HepG2 (cell line): ENCODE results near the gene DUS1L. TPM values are rescaled to one million over a fixed set of nuclear protein-coding genes. Genes with fewer than 3 reads are reported as not detected.

ENCODE experiments used
- ATF3 ChIP-seq: sonication (generic); formaldehyde crosslinking; IDR thresholded peaks from 2 replicates; pipeline ENCODE4 v1.4.0; 2020; ENCODE audit warnings: missing genetic modification reagents
- GPBP1L1 ChIP-seq: sonication (generic); formaldehyde crosslinking; IDR thresholded peaks from 2 replicates; pipeline ENCODE4 v1.5.0; 2020; ENCODE audit warnings: mild to moderate bottlenecking, missing genetic modification reagents
- KIAA2018 ChIP-seq: sonication (generic); formaldehyde crosslinking; IDR thresholded peaks from 2 replicates; pipeline ENCODE4 v1.5.0; 2020; ENCODE audit warnings: mild to moderate bottlenecking, missing genetic modification reagents, borderline replicate concordance
- KLF13 ChIP-seq: sonication (generic); formaldehyde crosslinking; IDR thresholded peaks from 2 replicates; pipeline ENCODE4 v1.4.0; 2020; ENCODE audit warnings: mild to moderate bottlenecking, missing genetic modification reagents
- MAF1 ChIP-seq: sonication (generic); formaldehyde crosslinking; IDR thresholded peaks from 2 replicates; pipeline ENCODE4 v1.5.0; 2020; ENCODE audit warnings: missing genetic modification reagents, borderline replicate concordance
- MED8 ChIP-seq: sonication (generic); formaldehyde crosslinking; IDR thresholded peaks from 2 replicates; pipeline ENCODE4 v1.8.1; 2023; ENCODE audit warnings: mild to moderate bottlenecking, missing genetic modification reagents; ENCODE audit not compliant: insufficient replicate concordance
- NONO ChIP-seq, 2 experiments: fragments of 450-650 bp in 1 of 2; sonication (generic) in 1 of 2; formaldehyde crosslinking in 1 of 2; IDR thresholded peaks in 1 of 2; conservative IDR thresholded peaks in 1 of 2; 2 replicates each; pipeline versions ENCODE4 v1.6.1 to v1.8.0; 2017 to 2022; ENCODE audit warnings: mild to moderate bottlenecking in 1 of 2, missing genetic modification reagents in 1 of 2, moderate library complexity in 1 of 2
- ONECUT2 ChIP-seq: sonication (generic); formaldehyde crosslinking; IDR thresholded peaks from 2 replicates; pipeline ENCODE4 v1.4.0; 2020; ENCODE audit warnings: missing genetic modification reagents
- STAT6 ChIP-seq: sonication (generic); formaldehyde crosslinking; IDR thresholded peaks from 2 replicates; pipeline ENCODE4 v1.4.0; 2020; ENCODE audit warnings: missing genetic modification reagents, mild to moderate bottlenecking, borderline replicate concordance
- YY1 ChIP-seq: IDR thresholded peaks from 2 replicates; pipeline ENCODE4 v1.6.1; 2011; ENCODE audit warnings: low read length, low read depth, moderate library complexity, mild to moderate bottlenecking; ENCODE audit not compliant: insufficient read depth, insufficient replicate concordance
- ZNF136 ChIP-seq: sonication (generic); formaldehyde crosslinking; IDR thresholded peaks from 2 replicates; pipeline ENCODE4 v1.8.1; 2022; ENCODE audit warnings: low read depth, mild to moderate bottlenecking, moderate library complexity, missing genetic modification reagents
- ZNF225 ChIP-seq: sonication (generic); formaldehyde crosslinking; IDR thresholded peaks from 2 replicates; pipeline ENCODE4 v1.4.0; 2020; ENCODE audit warnings: mild to moderate bottlenecking, missing genetic modification reagents
- ZNF354B ChIP-seq: sonication (generic); formaldehyde crosslinking; IDR thresholded peaks from 2 replicates; pipeline ENCODE4 v1.8.0; 2022; ENCODE audit warnings: mild to moderate bottlenecking, missing genetic modification reagents
- ZNF678 ChIP-seq: sonication (generic); formaldehyde crosslinking; IDR thresholded peaks from 2 replicates; pipeline ENCODE4 v1.4.0; 2020; ENCODE audit warnings: mild to moderate bottlenecking, missing genetic modification reagents
- ZNF709 ChIP-seq: sonication (generic); formaldehyde crosslinking; IDR thresholded peaks from 2 replicates; pipeline ENCODE4 v1.5.0; 2020; ENCODE audit warnings: mild to moderate bottlenecking, missing genetic modification reagents
- polyA plus RNA-seq, 8 experiments: library from polyadenylated mRNA; depleted of rRNA in 3 of 8; stranded (reverse) in 7 of 8; unstranded in 1 of 8; fragments of >200 nt; fragmentation: Illumina TruSeq in 4 of 8; extraction: Trizol in 4 of 8; gene quantifications; 2 replicates each; pipeline versions ENCODE4 v1.2.1 to v1.2.3, GENCODE V29; 2011 to 2016; ENCODE audit warnings: low read depth in 4 of 8, missing spikeins in 1 of 8, mixed read lengths in 1 of 8; ENCODE audit not compliant: insufficient read depth in 1 of 8
- total RNA-seq, 5 experiments: library from RNA; depleted of rRNA; stranded (reverse); fragments of >200 nt; fragmentation: Illumina TruSeq; extraction: Trizol; gene quantifications; 2 replicates each; pipeline ENCODE4 v1.2.3, GENCODE V29; 2016; ENCODE audit warnings: low read depth in 1 of 5

DUS1L gene
- total and polyA plus RNA-seq, 2 of the 13 experiments (the other 11 are each of a cell fraction or from before 2014, with no cell fraction given) = 81.0 to 109 TPM

- TF ChIP-seq STAT6 (peak; percentile 86), ONECUT2 (CRISPR knock-in tag) (peak; percentile 52; the same call in 1 of the 2 replicates), YY1 (peak; percentile 16), MAF1 (CRISPR knock-in tag) (no peak; the same call in 1 of the 2 replicates), ZNF354B (no peak), ZNF136 (CRISPR knock-in tag) (peak; percentile 62; the same call in 1 of the 2 replicates), GPBP1L1 (CRISPR knock-in tag) (no peak), ZNF678 (no peak), KLF13 (no peak), ATF3 (CRISPR knock-in tag) (0 out of 2 replicates have a peak, but pooled peaks have one; percentile 31), ZNF709 (CRISPR knock-in tag) (0 out of 2 replicates have a peak, but pooled peaks have one; percentile 80), KIAA2018 (no peak), NONO (IDR thresholded peaks at IDR 0.05) (no peak), NONO (CRISPR knock-in tag; conservative IDR thresholded peaks at IDR 0.05) (peak; percentile 56; the same call in 1 of the 2 replicates), MED8 (CRISPR knock-in tag) (no peak), ZNF225 (CRISPR knock-in tag) (peak; percentile 70)
Measured at GRCh38 chr17:82103553-82104451, 38.2 kb upstream of the DUS1L start (continued).
